ENCODE measurements around the gene ATRNL1.
A peak's percentile ranks its signal among the peaks of the same experiment; 100 is the strongest.

ATRNL1 gene

DNA sequence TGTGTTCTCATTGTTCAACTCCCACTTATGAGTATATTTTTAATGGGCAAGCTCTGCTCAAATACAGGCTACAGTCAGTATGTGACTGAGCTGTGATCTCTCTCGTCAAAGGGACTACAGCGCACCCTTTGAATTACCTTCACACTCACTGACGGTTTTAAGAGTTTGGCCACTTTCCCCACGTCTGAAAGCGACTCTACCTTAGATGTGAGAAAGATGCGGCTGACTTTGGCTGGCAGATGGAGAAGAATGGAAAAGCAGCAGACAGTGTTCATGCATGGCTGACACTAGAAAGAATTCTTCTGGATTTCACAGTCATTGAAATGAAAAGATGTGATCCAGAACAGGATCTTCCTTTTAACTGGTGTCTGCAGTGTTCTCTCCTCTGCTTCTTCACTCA lies 2.0 kb upstream of the ATRNL1 start:
- H3K4me3 ChIP-seq (replicated peaks; ENCODE audit: low read depth, low read length), result no peak overlapping the region
- DNase-seq (ENCODE audit: low read depth), result no peak
- TF ChIP-seq, protein P1, sequence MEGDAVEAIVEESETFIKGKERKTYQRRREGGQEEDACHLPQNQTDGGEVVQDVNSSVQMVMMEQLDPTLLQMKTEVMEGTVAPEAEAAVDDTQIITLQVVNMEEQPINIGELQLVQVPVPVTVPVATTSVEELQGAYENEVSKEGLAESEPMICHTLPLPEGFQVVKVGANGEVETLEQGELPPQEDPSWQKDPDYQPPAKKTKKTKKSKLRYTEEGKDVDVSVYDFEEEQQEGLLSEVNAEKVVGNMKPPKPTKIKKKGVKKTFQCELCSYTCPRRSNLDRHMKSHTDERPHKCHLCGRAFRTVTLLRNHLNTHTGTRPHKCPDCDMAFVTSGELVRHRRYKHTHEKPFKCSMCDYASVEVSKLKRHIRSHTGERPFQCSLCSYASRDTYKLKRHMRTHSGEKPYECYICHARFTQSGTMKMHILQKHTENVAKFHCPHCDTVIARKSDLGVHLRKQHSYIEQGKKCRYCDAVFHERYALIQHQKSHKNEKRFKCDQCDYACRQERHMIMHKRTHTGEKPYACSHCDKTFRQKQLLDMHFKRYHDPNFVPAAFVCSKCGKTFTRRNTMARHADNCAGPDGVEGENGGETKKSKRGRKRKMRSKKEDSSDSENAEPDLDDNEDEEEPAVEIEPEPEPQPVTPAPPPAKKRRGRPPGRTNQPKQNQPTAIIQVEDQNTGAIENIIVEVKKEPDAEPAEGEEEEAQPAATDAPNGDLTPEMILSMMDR (IDR thresholded peaks at IDR 0.05; ENCODE audit: low read length, missing control alignments), result no peak

DNA sequence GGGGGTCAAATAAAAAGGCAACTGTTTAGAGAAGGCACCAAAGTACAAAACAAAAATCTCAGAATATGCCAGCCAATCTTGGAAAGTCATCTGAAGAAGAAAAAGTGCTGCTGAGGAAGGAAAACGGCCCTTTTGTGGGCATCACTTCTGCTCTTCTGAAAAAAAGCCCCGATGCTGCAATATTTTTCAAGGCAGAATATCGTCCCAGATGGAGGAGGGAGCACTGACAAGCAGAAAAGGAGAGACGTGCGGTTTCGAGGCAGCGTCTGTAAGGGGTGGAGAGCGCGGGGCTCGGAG lies 959 bp upstream of the ATRNL1 start:
- TF ChIP-seq, protein P1 (IDR thresholded peaks at IDR 0.05; ENCODE audit: low read length, missing control alignments), result no peak
- peak overlapping the region; percentile 53 for H3K4me3 ChIP-seq (replicated peaks; ENCODE audit: low read depth, low read length)
- peak; percentile 10 for DNase-seq (ENCODE audit: low read depth)

DNA sequence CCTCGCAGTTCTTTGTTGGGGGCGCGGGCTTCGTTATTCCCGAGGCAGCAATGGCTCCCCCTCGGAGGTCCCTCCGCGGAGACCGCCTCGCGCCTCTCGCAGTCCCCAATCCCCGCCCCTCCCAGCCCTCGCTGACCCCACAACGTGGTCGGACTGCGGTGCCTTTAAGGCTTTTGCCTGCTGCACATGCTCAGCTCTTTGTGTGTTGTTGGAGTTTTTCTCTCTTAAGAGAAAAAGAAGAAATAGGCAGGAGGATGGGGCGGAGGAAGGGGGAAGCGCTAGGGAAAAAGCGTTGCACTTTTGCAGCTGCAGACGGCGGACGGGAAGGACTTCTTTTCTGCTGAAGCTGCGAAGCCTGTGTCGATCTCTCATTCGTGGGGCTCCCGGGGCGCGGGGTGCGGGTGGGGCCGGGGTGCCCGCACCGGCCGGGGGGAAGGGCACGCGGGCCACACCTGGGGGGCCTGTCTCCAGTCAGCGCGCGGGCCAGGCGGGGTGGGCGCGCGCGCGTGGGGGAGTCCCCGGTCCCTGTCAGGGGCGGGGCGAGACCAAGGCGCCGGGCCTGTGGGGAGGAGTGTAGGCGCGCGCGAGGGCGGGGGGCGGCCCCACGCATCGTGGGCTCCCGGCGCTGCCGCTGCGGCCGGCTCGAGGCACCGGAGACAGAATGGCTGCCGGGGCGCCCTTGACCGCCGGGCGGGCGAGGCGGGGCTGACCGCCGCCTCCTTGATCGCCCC lies 445 bp upstream of the ATRNL1 start:
- H3K4me3 ChIP-seq (replicated peaks; ENCODE audit: low read depth, low read length), result peak overlapping the region; percentile 53
- TF ChIP-seq, protein P1 (IDR thresholded peaks at IDR 0.05; ENCODE audit: low read length, missing control alignments), result no peak
- peak; percentile 44 for DNase-seq (ENCODE audit: low read depth)

DNA sequence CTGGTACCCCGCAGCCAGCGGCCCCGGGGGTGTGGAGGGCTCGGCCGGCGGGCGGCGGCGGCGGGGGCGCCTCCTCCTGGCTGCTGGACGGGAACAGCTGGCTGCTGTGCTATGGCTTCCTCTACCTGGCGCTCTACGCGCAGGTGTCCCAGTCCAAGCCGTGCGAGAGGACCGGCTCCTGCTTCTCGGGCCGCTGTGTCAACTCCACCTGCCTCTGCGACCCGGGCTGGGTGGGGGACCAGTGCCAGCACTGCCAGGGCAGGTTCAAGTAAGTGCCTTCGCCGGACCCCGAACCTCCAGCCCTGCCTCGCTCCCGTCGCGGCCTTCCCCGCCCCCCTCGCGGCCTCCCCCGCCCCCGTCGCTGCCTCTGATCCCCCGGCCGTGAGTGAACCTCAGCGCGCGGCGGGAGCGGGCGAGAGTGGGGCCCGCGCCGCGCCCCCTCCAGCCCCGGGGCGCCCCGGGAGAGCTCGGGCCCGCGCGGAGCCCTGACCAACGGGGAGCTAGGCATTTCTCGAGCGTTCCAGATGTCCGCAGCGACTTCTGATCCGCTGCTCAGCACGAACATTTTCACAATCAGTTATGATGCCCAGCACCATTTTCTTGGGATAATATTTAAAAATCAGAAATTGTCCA lies 727 bp downstream of the ATRNL1 start:
- DNase-seq (ENCODE audit: low read depth), result no peak
- peak overlapping the region; percentile 53 for H3K4me3 ChIP-seq (replicated peaks; ENCODE audit: low read depth, low read length)
- TF ChIP-seq, protein P1 (IDR thresholded peaks at IDR 0.05; ENCODE audit: low read length, missing control alignments), result no peak

DNA sequence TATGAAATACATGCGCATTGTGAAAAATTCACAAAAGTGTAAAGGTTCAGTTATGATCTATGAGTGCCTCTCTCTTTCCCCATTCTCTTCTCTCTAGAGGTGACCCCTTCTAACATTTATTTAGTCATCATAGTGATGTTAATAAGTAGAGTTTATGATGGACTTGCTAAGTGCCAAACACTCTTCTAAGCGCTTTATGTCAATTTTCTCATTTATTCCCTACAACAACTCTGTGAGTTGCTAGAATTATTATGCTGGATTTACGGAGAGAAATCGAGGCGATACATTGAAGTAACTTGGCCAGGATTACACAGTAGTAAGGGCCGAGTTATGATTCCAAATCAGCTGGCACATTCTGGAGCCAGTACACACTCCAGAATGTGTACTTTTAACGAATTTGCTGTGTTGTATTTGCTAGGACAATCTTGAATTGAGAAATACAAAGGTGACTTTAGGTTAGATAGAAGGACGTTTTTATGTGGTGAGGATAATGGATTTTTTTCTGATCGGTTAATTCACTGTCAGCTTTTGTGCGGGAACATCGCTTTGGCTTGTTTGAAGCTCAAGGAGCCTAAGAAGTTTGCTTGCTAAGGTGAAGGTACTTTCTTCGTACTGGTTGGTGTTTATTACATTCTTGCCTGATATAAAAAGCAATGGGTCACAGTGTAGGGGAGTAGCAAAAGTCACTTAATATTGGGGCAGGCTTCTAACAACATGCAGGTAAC lies 1.4 kb downstream of the ATRNL1 start:
- TF ChIP-seq, protein P1 (IDR thresholded peaks at IDR 0.05; ENCODE audit: low read length, missing control alignments), result no peak
- no peak for DNase-seq (ENCODE audit: low read depth)
- no peak overlapping the region for H3K4me3 ChIP-seq (replicated peaks; ENCODE audit: low read depth, low read length)

DNA sequence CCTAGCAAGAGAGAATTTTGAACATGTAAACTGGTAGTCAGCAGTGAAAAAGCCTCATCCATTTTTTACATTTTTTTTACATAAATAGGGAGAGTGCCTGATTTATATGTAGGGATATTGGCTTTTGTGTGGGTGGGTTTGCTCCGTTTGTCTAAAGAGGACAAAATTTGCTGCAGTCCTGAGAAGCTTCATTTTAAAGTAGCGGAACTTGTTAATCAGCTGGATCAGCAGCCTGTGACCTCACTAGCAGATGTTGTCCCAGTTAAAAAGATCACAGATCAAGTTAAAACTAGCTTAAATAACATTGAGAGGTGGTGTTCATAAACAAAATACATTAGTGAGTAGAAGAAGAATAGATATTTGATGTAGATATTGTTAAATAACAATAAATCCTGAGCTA lies 2.6 kb downstream of the ATRNL1 start:
- TF ChIP-seq, protein P1 (IDR thresholded peaks at IDR 0.05; ENCODE audit: low read length, missing control alignments), result no peak
- no peak overlapping the region for H3K4me3 ChIP-seq (replicated peaks; ENCODE audit: low read depth, low read length)

More for the DNA sequence above, 2.6 kb downstream of the ATRNL1 start:
- DNase-seq (ENCODE audit: low read depth), result no peak

Measured in fibroblast of pulmonary artery (primary cell).